ENCODE data around the gene ANO7. TPM values are rescaled to one million over a fixed set of nuclear protein-coding genes. Genes with fewer than 3 reads are reported as not detected.

Gene ANO7
- total and polyA plus RNA-seq, 11 donors = 0.67 to 3.0 (median 1.1) TPM

DNA sequence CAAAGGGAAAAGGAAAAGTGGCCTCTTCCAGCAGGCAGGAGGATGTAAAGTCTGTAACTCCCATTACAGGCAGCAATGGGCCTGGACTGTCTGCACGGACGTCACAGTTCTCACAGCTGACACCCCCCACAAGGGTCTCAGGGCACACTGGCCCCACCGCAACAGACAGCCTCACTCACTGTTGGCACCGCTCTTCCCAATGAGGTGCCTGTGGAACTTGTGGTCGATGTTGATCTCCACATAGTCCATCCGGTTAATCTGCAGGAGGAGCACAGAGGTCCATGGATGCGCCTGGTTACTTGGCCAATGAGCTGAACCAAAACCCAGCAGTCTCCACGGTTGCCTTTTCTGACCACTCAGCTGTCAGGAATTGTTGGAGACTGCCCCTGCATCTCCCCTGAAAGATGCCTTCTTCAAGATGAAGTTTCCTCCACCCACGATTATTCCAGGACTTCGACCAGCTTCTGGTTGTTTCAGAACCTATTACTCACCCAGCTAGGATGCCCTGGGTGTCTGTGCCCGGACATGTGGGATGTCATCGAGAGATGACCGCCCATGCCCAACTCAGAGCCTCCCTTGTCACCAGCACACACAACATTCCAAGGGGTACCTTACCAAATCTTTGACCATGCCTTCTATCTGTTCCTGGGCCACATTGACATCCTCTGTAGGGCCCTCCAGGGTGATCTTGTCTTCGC, 64.5 kb downstream of the ANO7 start:
- DNase-seq (no peak), ATAC-seq (no peak)
- Histone ChIP-seq H3K4me1 (no peaks in the 10 kb centered on the region), H3K4me3 (no peak overlapping the region), H3K27me3 (no peaks in the 10 kb centered on the region), H3K36me3 (peaks cover 14 to 100% (median 100%) of the 10 kb centered on the region in 9 donors), H3K9me3 (no peaks in the 10 kb centered on the region), H3K27ac (no peak overlapping the region)
- TF ChIP-seq, protein P1, sequence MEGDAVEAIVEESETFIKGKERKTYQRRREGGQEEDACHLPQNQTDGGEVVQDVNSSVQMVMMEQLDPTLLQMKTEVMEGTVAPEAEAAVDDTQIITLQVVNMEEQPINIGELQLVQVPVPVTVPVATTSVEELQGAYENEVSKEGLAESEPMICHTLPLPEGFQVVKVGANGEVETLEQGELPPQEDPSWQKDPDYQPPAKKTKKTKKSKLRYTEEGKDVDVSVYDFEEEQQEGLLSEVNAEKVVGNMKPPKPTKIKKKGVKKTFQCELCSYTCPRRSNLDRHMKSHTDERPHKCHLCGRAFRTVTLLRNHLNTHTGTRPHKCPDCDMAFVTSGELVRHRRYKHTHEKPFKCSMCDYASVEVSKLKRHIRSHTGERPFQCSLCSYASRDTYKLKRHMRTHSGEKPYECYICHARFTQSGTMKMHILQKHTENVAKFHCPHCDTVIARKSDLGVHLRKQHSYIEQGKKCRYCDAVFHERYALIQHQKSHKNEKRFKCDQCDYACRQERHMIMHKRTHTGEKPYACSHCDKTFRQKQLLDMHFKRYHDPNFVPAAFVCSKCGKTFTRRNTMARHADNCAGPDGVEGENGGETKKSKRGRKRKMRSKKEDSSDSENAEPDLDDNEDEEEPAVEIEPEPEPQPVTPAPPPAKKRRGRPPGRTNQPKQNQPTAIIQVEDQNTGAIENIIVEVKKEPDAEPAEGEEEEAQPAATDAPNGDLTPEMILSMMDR (IDR thresholded peaks at IDR 0.05) = no peak
- TF ChIP-seq POLR2A (IDR thresholded peaks at IDR 0.05) = no peak
- WGBS, 4 donors = 92 to 95% (median 95%) methylated on average over 10 to 14 of the region's 14 CpGs
- intact Hi-C loops (cut with DNase I) = no loop called here

DNA sequence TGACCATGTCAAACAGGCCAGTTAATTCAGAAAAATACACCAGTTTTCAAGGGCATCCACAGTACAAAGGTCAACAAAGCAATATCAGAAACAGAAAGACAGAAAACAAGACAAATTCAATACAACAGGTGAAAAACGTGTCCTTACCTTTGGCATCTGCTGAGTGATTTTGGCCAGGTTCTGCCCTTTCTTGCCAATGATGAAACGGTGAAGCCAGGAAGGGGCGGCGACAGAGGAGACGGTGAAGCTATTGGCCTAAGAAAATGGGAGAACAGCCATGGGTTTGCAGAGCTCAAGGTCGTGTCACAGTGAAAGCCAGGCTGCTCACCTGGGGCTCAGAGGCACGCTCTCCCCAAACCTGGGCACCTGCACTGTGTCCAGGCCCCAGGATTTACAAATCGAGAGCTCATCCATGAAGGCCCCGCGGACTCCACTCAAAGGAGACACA, 66.5 kb downstream of the ANO7 start:
- no peak overlapping the region for H3K27ac ChIP-seq
- intact Hi-C loops (cut with DNase I) = no loop called here
- ATAC-seq = no peak
- H3K27me3 ChIP-seq = no peaks in the 10 kb centered on the region
- no peaks in the 10 kb centered on the region for H3K9me3 ChIP-seq
- no peak for DNase-seq
- H3K36me3 ChIP-seq = peaks cover 10 to 100% (median 100%) of the 10 kb centered on the region in 9 donors
- TF ChIP-seq, protein P1 (IDR thresholded peaks at IDR 0.05) = no peak
- no peak for TF ChIP-seq POLR2A (IDR thresholded peaks at IDR 0.05)
- H3K4me1 ChIP-seq = no peaks in the 10 kb centered on the region
- H3K4me3 ChIP-seq = no peak overlapping the region
- 91 to 94% (median 93%) methylated on average over 10 of the region's 10 CpGs for WGBS, 4 donors

DNA sequence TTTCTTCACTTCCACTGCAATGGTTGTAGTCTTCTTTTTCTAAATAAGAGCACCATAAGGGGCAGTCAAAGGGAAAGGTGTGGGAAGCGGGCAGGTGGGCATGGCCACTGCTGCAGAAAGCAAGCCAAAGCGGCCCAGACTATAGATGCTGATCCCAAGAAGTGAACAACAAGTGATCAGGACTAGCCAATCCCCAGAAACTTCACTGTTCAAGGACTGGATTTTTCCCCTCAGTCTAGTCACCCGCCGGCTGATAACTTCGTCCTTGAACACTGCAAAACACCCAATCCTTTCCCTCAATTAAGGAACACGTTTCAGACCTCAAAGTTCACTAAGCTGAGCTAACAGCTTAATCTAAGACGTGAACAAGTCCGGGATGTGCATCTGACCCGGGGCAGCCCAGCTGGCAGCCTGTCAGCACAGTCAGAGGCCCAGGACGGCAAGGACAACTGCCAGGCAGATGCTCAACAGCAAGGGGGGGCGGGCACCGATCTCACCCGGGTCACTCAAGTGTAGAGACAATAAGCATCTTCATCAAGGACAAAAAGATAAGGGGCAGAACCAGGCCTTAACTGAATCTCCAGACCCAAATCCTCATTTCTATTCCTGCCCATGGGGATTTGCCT, 67.2 kb downstream of the ANO7 start:
- peaks cover 10 to 100% (median 100%) of the 10 kb centered on the region in 9 donors for H3K36me3 ChIP-seq
- H3K4me3 ChIP-seq = no peak overlapping the region
- H3K4me1 ChIP-seq = no peaks in the 10 kb centered on the region
- no peak for ATAC-seq
- H3K27me3 ChIP-seq = no peaks in the 10 kb centered on the region
- DNase-seq = peak in 1 of 5 donors; percentile 14
- H3K9me3 ChIP-seq = no peaks in the 10 kb centered on the region
- 71 to 82% (median 81%) methylated on average over 13 of the region's 13 CpGs for WGBS, 4 donors
- TF ChIP-seq, protein P1 (IDR thresholded peaks at IDR 0.05) = no peak
- TF ChIP-seq POLR2A (IDR thresholded peaks at IDR 0.05) = no peak
- H3K27ac ChIP-seq = no peak overlapping the region
- intact Hi-C loops (cut with DNase I) = no loop called here

DNA sequence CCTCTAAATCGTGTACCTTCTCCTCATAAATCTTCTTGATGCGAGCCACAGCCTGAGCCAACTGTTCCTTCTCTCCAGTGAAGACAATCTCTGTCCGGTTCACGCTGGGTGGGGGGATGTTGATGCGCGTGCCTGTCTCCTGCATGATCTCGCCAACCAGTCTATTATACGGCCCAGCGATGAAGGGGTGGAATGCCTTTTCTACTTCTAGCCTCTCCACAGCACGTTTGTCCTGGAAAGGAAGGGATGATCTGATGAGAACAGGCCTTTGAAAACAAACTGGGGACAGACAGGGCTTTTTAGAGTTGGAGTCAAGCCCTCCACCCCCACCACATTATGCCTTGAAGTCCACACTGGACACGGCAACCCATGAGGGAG, 67.7 kb downstream of the ANO7 start:
- DNase-seq = peak in 1 of 5 donors; percentile 5
- Histone ChIP-seq H3K36me3 (peaks cover 10 to 100% (median 100%) of the 10 kb centered on the region in 9 donors), H3K27ac (no peak overlapping the region), H3K27me3 (no peaks in the 10 kb centered on the region), H3K4me3 (no peak overlapping the region), H3K4me1 (no peaks in the 10 kb centered on the region), H3K9me3 (no peaks in the 10 kb centered on the region)
- intact Hi-C loops (cut with DNase I) = no loop called here
- no peak for ATAC-seq
- TF ChIP-seq, protein P1 (IDR thresholded peaks at IDR 0.05) = no peak
- no peak for TF ChIP-seq POLR2A (IDR thresholded peaks at IDR 0.05)
- WGBS, 4 donors = 86 to 89% (median 88%) methylated on average over 11 of the region's 11 CpGs
